ENCODE results near the gene PTGFRN. TPM values are rescaled to one million over a fixed set of nuclear protein-coding genes. Genes with fewer than 3 reads are reported as not detected.

PTGFRN gene
- total and polyA plus RNA-seq, 2 experiments from 2014 or later: 16.6 to 31.0 TPM

DNA sequence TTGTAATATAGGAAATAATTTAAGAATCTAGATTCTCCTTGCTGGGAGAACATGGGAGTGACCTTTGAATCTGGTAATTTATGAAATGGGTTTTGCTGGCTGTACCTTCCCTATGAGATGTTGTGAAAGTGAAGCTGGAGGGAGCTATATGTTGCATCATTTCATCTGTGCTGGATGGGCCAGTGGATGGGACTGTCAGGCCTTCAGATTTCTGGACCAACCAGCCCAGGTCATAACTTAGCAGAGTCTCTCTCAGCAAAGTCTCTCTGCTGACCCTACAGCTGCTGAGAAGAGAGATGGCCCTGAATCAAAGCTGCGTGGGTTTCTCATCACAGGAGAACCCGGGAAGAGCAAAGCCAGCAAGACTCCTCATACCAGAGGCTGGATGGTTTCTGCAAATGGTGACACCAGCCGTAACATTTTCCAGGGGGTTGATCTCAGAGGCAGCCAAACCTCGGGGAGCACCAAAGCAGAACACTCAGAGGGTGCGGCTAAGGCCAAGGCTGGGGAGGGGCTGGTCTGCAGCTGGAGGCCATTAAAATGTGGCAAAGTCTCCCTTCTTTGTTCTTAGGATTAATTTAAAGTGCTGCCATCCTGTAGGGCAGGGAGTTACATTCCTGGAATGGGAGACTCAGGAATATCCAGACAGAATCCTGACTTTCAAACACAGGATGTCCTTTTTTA lies 18.2 kb upstream of the PTGFRN start:
- 61% methylated on average over 5 of the region's 5 CpGs for WGBS (ENCODE audit: low lambda C conversion rate, missing lambda C conversion rate)
- no peaks in the 10 kb centered on the region for H3K9me2 ChIP-seq (replicated peaks; ENCODE audit: insufficient read depth)
- no peak overlapping the region for H3K27ac ChIP-seq
- H3K4me3 ChIP-seq: no peak overlapping the region
- no peaks in the 10 kb centered on the region for H4K20me1 ChIP-seq (ENCODE audit: insufficient read depth, poor library complexity, severe bottlenecking)
- no peaks in the 10 kb centered on the region for H3K4me1 ChIP-seq (ENCODE audit: insufficient read depth)
- no peaks in the 10 kb centered on the region for H3K36me3 ChIP-seq (replicated peaks; ENCODE audit: insufficient read depth, low read depth)
- H3K27me3 ChIP-seq: no peaks in the 10 kb centered on the region
- no peak overlapping the region for H2AFZ ChIP-seq
- H3K4me2 ChIP-seq: no peak overlapping the region
- TF ChIP-seq, protein P1, sequence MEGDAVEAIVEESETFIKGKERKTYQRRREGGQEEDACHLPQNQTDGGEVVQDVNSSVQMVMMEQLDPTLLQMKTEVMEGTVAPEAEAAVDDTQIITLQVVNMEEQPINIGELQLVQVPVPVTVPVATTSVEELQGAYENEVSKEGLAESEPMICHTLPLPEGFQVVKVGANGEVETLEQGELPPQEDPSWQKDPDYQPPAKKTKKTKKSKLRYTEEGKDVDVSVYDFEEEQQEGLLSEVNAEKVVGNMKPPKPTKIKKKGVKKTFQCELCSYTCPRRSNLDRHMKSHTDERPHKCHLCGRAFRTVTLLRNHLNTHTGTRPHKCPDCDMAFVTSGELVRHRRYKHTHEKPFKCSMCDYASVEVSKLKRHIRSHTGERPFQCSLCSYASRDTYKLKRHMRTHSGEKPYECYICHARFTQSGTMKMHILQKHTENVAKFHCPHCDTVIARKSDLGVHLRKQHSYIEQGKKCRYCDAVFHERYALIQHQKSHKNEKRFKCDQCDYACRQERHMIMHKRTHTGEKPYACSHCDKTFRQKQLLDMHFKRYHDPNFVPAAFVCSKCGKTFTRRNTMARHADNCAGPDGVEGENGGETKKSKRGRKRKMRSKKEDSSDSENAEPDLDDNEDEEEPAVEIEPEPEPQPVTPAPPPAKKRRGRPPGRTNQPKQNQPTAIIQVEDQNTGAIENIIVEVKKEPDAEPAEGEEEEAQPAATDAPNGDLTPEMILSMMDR (IDR thresholded peaks at IDR 0.05; ENCODE audit: poor library complexity): no peak
- TF ChIP-seq EZH2 (IDR thresholded peaks at IDR 0.05; ENCODE audit: borderline replicate concordance): no peak
- TF ChIP-seq EZH2phosphoT487 (IDR thresholded peaks at IDR 0.05; ENCODE audit: low read depth, severe bottlenecking, unreplicated experiment): no peak
- H3K9me3 ChIP-seq (ENCODE audit: low read depth): no peaks in the 10 kb centered on the region
- no peak for DNase-seq (ENCODE audit: low spot score)
- H3K79me2 ChIP-seq: no peaks in the 10 kb centered on the region

DNA sequence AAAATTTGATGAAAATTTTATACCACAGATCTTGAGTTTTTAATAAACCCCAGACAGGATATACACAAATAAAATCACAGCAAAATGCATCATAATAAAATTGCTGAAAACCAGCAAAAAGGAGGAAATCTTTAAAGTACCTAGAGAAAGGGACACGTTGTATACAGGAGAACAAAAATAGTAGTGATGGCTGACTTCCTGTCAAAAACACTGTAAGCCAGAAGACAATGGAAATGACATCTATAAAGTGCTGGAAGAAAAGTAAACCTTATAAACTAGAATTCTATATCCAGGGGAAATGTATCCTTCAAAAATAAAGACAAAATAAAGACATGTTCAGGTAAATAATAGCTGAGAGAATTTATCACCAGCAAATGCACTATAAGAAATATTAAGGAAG lies 14.6 kb upstream of the PTGFRN start:
- Histone ChIP-seq H3K79me2 (no peaks in the 10 kb centered on the region), H3K27me3 (no peaks in the 10 kb centered on the region), H3K27ac (no peak overlapping the region), H3K9me3 (ENCODE audit: low read depth) (no peaks in the 10 kb centered on the region), H3K4me1 (ENCODE audit: insufficient read depth) (no peaks in the 10 kb centered on the region), H4K20me1 (ENCODE audit: insufficient read depth, poor library complexity, severe bottlenecking) (no peaks in the 10 kb centered on the region), H3K4me3 (no peak overlapping the region), H3K4me2 (no peak overlapping the region), H2AFZ (no peak overlapping the region), H3K9me2 (replicated peaks; ENCODE audit: insufficient read depth) (no peaks in the 10 kb centered on the region), H3K36me3 (replicated peaks; ENCODE audit: insufficient read depth, low read depth) (no peaks in the 10 kb centered on the region)
- 86% methylated on average over 1 of the region's 1 CpG for WGBS (ENCODE audit: low lambda C conversion rate, missing lambda C conversion rate)
- TF ChIP-seq EZH2 (IDR thresholded peaks at IDR 0.05; ENCODE audit: borderline replicate concordance): no peak
- no peak for TF ChIP-seq EZH2phosphoT487 (IDR thresholded peaks at IDR 0.05; ENCODE audit: low read depth, severe bottlenecking, unreplicated experiment)
- TF ChIP-seq, protein P1 (IDR thresholded peaks at IDR 0.05; ENCODE audit: poor library complexity): no peak
- no peak for DNase-seq (ENCODE audit: low spot score)

DNA sequence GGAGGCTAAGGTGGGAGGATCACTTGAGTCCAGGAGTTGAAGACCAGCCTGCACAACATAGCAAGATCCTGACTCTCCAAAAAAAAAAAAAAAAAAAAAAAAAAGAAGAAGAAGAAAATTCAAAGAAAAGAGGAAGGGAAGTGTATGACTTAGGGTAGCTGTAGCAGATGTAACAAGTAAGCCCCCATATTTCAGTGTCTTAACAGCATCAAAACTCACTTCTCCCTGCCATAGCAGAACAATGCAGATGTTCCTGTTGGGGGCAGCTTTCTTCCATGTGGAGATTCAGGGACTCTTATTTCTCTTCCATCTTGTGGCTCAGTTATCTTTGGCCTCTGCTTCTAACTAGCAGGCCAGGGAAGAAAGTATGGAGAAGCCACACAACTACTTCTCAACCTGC lies 10.2 kb upstream of the PTGFRN start:
- Histone ChIP-seq H2AFZ (no peak overlapping the region), H3K27ac (no peak overlapping the region), H3K36me3 (replicated peaks; ENCODE audit: insufficient read depth, low read depth) (no peaks in the 10 kb centered on the region), H3K27me3 (no peaks in the 10 kb centered on the region), H3K79me2 (no peaks in the 10 kb centered on the region), H3K9me3 (ENCODE audit: low read depth) (no peaks in the 10 kb centered on the region), H3K4me2 (no peak overlapping the region), H4K20me1 (ENCODE audit: insufficient read depth, poor library complexity, severe bottlenecking) (no peaks in the 10 kb centered on the region), H3K4me3 (no peak overlapping the region), H3K4me1 (ENCODE audit: insufficient read depth) (peaks cover 9% of the 10 kb centered on the region), H3K9me2 (replicated peaks; ENCODE audit: insufficient read depth) (no peaks in the 10 kb centered on the region)
- DNase-seq (ENCODE audit: low spot score): no peak
- TF ChIP-seq EZH2 (IDR thresholded peaks at IDR 0.05; ENCODE audit: borderline replicate concordance): no peak
- TF ChIP-seq, protein P1 (IDR thresholded peaks at IDR 0.05; ENCODE audit: poor library complexity): no peak
- no peak for TF ChIP-seq EZH2phosphoT487 (IDR thresholded peaks at IDR 0.05; ENCODE audit: low read depth, severe bottlenecking, unreplicated experiment)

Measured in hepatocyte (in vitro differentiated cells).